GM19468 (cell line): ENCODE data around the gene PAPSS1.

Source experiments
- ATAC-seq: cut with Tn5 transposase; IDR thresholded peaks from one replicate; pipeline ENCODE4 v1.9.1; 2021; ENCODE audit warnings: mild to moderate bottlenecking, moderate library complexity, moderate number of reproducible peaks; ENCODE audit not compliant: unreplicated experiment; ENCODE audit errors: extremely low read depth

Gene PAPSS1

DNA sequence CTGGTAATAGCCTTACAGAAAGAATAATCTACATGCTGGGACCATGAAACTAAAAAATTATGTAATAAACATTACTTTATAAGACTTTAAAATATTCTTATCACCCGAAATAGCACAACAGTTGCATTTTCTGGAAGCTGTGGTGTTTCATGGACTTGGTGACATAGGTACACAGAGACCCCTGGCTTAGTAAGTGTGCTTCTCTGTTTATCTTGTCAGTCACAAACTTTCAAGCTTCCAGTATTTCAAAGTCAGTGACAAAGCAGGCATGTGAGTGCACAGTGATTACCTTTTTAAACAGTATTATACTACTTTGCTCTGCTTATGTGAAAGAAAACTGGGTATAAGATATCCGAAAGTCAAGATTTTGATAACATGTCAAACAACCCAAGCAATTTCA is 84.3 kb downstream of the PAPSS1 start:
- no peak for ATAC-seq

- ATAC-seq, result no peak
Observed at GRCh38 chr4:107631560-107631959, 88.5 kb downstream of the PAPSS1 start.

GRCh38 chr4:107630185-107630705 is 89.8 kb downstream of the PAPSS1 start:
- ATAC-seq, result no peak

DNA sequence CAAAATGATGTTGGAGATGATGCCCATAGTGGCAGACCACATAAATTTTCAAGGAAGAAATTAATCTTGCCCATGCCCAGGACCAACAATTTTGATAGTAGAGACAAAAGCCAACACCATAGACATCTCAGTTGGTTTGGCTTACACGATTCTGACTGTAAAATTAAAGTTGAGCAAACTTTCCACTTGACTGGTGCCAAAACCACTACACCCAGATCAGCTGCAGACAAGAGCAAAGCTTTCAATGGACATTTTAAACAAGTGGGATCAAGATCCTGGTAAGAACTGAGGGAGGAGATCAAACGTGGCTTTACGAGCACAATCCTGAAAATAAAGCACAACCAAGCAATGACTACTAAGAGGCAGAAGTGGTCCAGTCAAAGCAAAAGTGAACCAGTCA is 90.7 kb downstream of the PAPSS1 start:
- ATAC-seq, result no peak

GRCh38 chr4:107625391-107625902 is 94.6 kb downstream of the PAPSS1 start:
- ATAC-seq, result no peak

- ATAC-seq, result no peak
Observed at GRCh38 chr4:107624024-107624423, 96.0 kb downstream of the PAPSS1 start.

- no peak for ATAC-seq
Observed at GRCh38 chr4:107622006-107622405, 98.0 kb downstream of the PAPSS1 start.

GRCh38 chr4:107619731-107620130 is 100.3 kb downstream of the PAPSS1 start:
- ATAC-seq, result no peak

- no peak for ATAC-seq
Observed at GRCh38 chr4:107619066-107619465, 101.0 kb downstream of the PAPSS1 start.

GRCh38 chr4:107618656-107619055 is 101.4 kb downstream of the PAPSS1 start:
- no peak for ATAC-seq

GRCh38 chr4:107616838-107617389 is 103.1 kb downstream of the PAPSS1 start:
- no peak for ATAC-seq

DNA sequence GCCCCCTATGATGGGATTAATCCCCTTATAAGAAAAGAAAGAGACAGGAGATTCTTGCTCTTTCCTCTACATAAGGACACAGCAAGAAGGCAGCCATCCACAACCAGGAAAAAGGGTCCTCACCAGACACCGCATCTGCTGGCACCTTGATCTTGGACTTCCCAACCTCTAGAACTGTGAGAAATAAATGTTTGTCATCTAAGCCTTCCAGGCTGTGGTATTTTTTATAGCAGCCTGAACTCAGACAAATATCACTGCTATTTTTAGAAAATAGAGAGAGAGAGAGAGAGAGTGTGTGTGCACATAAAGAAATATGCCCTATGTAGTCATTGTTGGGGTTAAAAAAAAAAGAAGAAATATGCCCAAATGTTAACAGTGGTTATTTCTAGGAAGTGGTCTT is 104.2 kb downstream of the PAPSS1 start:
- no peak for ATAC-seq

- ATAC-seq, result no peak
Observed at GRCh38 chr4:107603430-107603829, 116.6 kb downstream of the PAPSS1 start.

DNA sequence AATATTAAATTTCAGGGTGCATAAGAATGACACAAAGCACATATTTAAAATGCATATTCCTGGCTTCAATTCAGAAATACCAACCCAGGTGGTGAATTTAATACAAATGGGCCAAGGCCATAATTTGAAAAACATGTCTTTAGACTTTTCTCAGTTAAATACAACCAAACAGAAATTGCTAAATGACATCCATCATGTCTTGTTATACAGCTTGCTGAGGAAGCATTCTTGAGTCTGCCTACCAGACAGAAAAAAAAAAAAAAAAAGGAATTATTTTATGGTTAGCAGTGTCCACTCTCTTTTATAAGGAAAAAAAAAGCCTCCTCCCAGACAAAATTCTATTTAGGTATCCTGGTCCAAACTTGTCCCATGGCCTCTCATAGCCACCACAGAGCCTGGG is 119.1 kb downstream of the PAPSS1 start:
- ATAC-seq, result no peak

DNA sequence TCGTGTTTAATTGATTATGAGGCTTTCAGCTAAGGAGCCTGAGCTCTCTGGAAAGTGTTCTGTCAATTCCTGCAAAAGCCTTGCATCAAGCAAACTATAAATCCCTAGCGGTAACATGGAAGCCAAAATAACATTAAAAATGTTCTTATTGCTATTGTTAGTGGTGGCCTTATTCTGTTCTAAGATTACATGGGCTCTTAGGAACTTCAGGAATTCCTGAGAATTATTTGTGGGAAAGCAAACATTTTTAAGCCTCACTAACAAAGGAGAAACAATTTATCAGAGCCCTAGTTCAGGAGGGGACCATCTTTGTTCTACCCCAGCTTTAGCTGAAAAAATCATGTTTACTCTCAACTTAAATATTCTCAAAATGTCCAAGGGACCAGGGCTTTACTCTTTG is 119.6 kb downstream of the PAPSS1 start:
- ATAC-seq, result no peak

- no peak for ATAC-seq
Observed at GRCh38 chr4:107599841-107600240, 120.2 kb downstream of the PAPSS1 start.

DNA sequence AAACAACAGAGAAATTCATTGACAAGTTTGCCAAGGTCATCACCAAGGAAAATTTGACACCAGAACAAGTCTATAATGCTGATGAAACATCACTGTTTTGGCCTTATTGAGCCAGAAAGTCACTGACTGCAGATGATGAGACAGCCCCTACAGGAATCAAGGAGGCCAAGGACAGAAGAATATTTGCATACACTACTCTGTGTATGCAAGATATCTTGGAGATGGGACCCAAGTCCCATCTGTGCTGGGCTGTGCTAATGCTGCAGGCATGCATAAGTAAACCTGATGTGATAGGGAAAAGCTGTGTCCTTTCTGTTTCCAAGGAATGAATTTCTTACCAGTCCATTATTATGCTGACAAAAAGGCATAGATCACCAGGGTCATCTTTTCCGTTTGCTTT is 126.8 kb downstream of the PAPSS1 start:
- ATAC-seq, result no peak

GRCh38 chr4:107592519-107592918 is 127.5 kb downstream of the PAPSS1 start:
- no peak for ATAC-seq

GRCh38 chr4:107589269-107589668 is 130.8 kb downstream of the PAPSS1 start:
- ATAC-seq, result no peak

DNA sequence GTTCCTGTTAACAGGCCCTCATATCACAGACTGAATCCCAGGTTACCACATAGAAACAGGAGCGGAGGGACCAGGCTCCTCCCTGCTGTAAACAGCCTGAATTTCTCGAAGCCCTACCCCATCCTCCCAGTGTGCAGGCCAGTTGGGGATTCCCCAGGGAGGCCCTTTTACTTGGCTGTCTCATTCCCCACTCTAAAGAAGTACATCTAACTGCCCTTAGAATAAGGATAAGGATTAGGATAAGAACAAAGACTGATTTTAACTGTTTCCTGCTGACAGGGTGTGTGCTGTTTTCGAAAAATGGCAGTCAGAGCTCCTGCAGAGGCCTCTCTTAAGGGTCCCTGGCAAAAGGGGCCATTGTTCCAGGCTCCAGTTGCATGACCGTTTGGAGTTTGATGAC is 133.7 kb downstream of the PAPSS1 start:
- ATAC-seq, result no peak

GRCh38 chr4:107579099-107579498 is 140.9 kb downstream of the PAPSS1 start:
- no peak for ATAC-seq

DNA sequence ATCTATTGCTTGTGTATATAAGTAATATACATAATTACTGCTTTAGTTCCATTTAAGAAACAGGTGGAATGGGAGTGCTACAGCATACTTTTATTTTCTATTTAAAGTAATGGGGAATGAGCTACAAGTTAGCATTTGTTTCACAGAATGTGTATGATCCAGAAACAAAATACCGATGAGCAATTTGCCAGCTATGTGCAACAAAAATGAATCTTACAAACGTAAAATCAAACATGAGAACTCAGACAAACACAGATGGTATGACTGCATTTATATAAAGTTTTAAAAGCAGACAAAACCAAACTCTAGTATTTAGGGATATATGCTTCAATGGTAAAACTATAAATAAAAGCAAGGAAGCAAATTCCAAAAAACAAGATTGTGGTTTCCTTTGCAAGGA is 141.7 kb downstream of the PAPSS1 start:
- no peak for ATAC-seq
